ENCODE data around the gene KDM3B. TPM values are rescaled to one million over a fixed set of nuclear protein-coding genes. Genes with fewer than 3 reads are reported as not detected.

The KDM3B gene
- total and polyA plus RNA-seq, 12 donors: 11.9 to 57.3 (median 46.7) TPM

DNA sequence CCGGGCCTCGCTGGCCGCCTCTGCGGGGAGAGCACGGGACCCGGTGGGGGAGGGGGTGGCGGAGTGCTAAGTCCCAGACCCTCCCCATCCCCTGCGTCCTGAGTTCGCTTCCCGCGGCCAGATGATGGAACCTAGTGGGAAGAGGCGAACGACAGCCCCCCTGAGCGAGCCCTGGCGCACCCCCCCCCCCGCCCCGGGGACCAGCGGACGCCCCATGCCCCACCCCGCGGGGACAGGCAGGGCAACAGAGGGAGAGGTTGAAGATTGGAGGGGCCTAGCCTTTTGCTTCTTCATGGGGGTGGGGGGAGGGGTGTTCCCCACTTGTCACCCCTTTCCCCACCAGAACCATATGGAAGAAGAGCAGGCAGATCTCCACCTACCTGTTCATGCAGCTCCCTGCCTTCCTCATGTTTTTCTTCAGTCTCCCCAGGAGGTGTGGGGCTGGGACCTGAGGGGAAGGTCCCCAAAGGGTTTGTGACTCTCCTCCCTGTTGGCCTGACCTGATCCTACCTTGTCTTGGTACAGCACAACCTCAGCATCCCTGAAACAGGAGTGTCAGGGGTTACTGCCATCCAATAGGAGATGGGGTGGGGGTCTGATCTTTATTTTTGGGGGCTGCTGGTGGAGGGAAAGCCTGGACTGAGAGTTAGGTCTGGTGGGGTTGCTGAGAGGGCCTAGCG lies 13.9 kb upstream of the KDM3B start:
- Histone ChIP-seq H3K9me3 (no peaks in the 10 kb centered on the region), H3K27me3 (no peaks in the 10 kb centered on the region), H3K4me3 (peak overlapping the region; percentile 76 to 98 (median 94)), H3K27ac (peak overlapping the region; percentile 89 to 99 (median 98)), H3K36me3 (peaks cover 0 to 28% (median 12%) of the 10 kb centered on the region in 9 donors), H3K4me1 (peaks cover 0 to 36% (median 24%) of the 10 kb centered on the region in 9 donors)
- 0 to 1% methylated on average over 14 to 22 of the region's 22 CpGs for WGBS, 2 donors
- ATAC-seq (peak in 2 of 8 donors; percentile 1 to 24), DNase-seq (no peak)
- TF ChIP-seq, protein P1, sequence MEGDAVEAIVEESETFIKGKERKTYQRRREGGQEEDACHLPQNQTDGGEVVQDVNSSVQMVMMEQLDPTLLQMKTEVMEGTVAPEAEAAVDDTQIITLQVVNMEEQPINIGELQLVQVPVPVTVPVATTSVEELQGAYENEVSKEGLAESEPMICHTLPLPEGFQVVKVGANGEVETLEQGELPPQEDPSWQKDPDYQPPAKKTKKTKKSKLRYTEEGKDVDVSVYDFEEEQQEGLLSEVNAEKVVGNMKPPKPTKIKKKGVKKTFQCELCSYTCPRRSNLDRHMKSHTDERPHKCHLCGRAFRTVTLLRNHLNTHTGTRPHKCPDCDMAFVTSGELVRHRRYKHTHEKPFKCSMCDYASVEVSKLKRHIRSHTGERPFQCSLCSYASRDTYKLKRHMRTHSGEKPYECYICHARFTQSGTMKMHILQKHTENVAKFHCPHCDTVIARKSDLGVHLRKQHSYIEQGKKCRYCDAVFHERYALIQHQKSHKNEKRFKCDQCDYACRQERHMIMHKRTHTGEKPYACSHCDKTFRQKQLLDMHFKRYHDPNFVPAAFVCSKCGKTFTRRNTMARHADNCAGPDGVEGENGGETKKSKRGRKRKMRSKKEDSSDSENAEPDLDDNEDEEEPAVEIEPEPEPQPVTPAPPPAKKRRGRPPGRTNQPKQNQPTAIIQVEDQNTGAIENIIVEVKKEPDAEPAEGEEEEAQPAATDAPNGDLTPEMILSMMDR (IDR thresholded peaks at IDR 0.05): no peak
- intact Hi-C loops (cut with DNase I): no loop called here

DNA sequence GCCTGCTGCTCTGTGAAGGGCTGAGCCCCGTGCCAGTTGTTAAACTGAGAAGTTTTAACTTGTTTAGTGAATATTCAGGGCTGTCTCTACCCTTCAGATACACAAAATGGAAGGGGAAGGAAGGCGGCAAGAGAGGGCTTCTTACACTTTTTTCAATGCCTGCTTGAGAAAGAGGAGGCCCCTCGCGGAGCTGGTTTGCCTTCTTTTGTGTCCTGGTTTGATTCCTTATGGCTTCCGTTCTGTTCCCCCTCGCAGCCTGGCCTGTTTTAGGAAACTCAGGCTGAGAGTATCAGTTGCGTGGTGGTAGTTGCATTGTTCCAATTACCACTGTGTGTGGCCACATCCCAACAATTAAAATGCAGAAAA lies 13.4 kb upstream of the KDM3B start:
- H3K9me3 ChIP-seq: no peaks in the 10 kb centered on the region
- DNase-seq: no peak
- peaks cover 0 to 36% (median 24%) of the 10 kb centered on the region in 9 donors for H3K4me1 ChIP-seq
- ATAC-seq: no peak
- H3K27ac ChIP-seq: peak overlapping the region in 9 of 10 donors; percentile 89 to 99 (median 98)
- no peaks in the 10 kb centered on the region for H3K27me3 ChIP-seq
- H3K36me3 ChIP-seq: peaks cover 0 to 34% (median 12%) of the 10 kb centered on the region in 9 donors
- TF ChIP-seq, protein P1 (IDR thresholded peaks at IDR 0.05): no peak
- 2 to 4% methylated on average over 7 of the region's 7 CpGs for WGBS, 2 donors
- intact Hi-C loops (cut with DNase I): no loop called here
- peak overlapping the region; percentile 76 to 98 (median 94) for H3K4me3 ChIP-seq

GRCh38 chr5:138339464-138339863 lies 13.0 kb upstream of the KDM3B start:
- intact Hi-C loops (cut with DNase I): no loop called here

DNA sequence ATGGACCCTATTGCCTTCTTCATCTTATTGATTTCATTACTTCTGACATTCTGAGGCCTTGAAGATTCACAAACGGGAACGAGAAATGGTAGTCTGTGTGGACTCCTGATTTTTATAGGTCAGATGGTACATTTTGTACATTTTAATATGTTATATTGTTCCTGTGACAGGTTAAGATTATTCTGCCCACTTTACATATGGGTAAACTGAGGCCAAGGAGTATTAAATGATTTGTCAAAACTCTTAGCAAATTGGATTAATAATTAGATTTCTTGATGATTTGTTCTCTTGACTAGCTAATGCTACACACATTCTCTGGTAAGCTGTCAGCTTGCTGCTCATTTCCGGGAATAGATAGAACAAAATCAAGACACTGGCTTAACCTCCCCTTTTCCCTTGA lies 12.5 kb upstream of the KDM3B start:
- WGBS, 2 donors: 95% methylated on average over 3 of the region's 3 CpGs
- TF ChIP-seq, protein P1 (IDR thresholded peaks at IDR 0.05): no peak
- Histone ChIP-seq H3K36me3 (peaks cover 0 to 43% (median 19%) of the 10 kb centered on the region in 9 donors), H3K9me3 (no peaks in the 10 kb centered on the region), H3K4me3 (peak overlapping the region in 3 of 10 donors; percentile 85 to 97 (median 95)), H3K27me3 (no peaks in the 10 kb centered on the region), H3K4me1 (peaks cover 0 to 36% (median 24%) of the 10 kb centered on the region in 9 donors), H3K27ac (peak overlapping the region in 4 of 10 donors; percentile 98 to 99 (median 98))
- ATAC-seq (no peak), DNase-seq (no peak)
- intact Hi-C loops (cut with DNase I): loop anchor here in 1 of 10 donors (5.0 kb wide), 1 partner anchor 157 kb away; no protein-coding TSS in a partner anchor

More at GRCh38 chr5:138339464-138339863, 13.0 kb upstream of the KDM3B start:
- DNase-seq (no peak), ATAC-seq (no peak)
- TF ChIP-seq, protein P1 (IDR thresholded peaks at IDR 0.05): no peak
- Histone ChIP-seq H3K4me3 (peak overlapping the region in 9 of 10 donors; percentile 76 to 98 (median 92)), H3K27me3 (no peaks in the 10 kb centered on the region), H3K4me1 (peaks cover 0 to 36% (median 24%) of the 10 kb centered on the region in 9 donors), H3K36me3 (peaks cover 0 to 37% (median 14%) of the 10 kb centered on the region in 9 donors), H3K9me3 (no peaks in the 10 kb centered on the region), H3K27ac (peak overlapping the region in 8 of 10 donors; percentile 89 to 99 (median 98))
- WGBS, 2 donors: 52 to 56% methylated on average over 2 of the region's 2 CpGs

Measured in heart right ventricle (tissue), 16 donors.